ENCODE results near the gene KIF4A.

The KIF4A gene

GRCh38 chrX:70434352-70434866 is 144.5 kb downstream of the KIF4A start:
- Histone ChIP-seq H3K27ac (peak overlapping the region; percentile 49), H3K27me3 (ENCODE audit: insufficient read depth, low read depth, severe bottlenecking) (peaks cover 33% of the 10 kb centered on the region), H3K9me3 (ENCODE audit: severe bottlenecking) (no peaks in the 10 kb centered on the region), H3K36me3 (no peaks in the 10 kb centered on the region), H3K4me3 (ENCODE audit: low read depth, low read length) (peak overlapping the region; percentile 63)
- peak; percentile 89 for DNase-seq
- TF ChIP-seq CTCF (IDR thresholded peaks at IDR 0.05; ENCODE audit: low read depth, low read length), result no peak

- Histone ChIP-seq H3K9me3 (ENCODE audit: severe bottlenecking) (no peaks in the 10 kb centered on the region), H3K36me3 (no peaks in the 10 kb centered on the region), H3K4me3 (ENCODE audit: low read depth, low read length) (peak overlapping the region; percentile 63), H3K27ac (no peak overlapping the region), H3K27me3 (ENCODE audit: insufficient read depth, low read depth, severe bottlenecking) (peaks cover 36% of the 10 kb centered on the region)
- no peak for TF ChIP-seq CTCF (IDR thresholded peaks at IDR 0.05; ENCODE audit: low read depth, low read length)
- DNase-seq, result no peak
Observed at GRCh38 chrX:70434914-70435586, 145.1 kb downstream of the KIF4A start.

- Histone ChIP-seq H3K27ac (no peak overlapping the region), H3K4me3 (ENCODE audit: low read depth, low read length) (no peak overlapping the region)
- DNase-seq, result peak; percentile 55
Observed at GRCh38 chrX:70436343-70436742, 146.4 kb downstream of the KIF4A start.

GRCh38 chrX:70437011-70437410 is 147.1 kb downstream of the KIF4A start:
- TF ChIP-seq CTCF (IDR thresholded peaks at IDR 0.05; ENCODE audit: low read depth, low read length), result no peak
- no peak overlapping the region for H3K27ac ChIP-seq
- H3K27me3 ChIP-seq (ENCODE audit: insufficient read depth, low read depth, severe bottlenecking), result peaks cover 54% of the 10 kb centered on the region
- H3K9me3 ChIP-seq (ENCODE audit: severe bottlenecking), result no peaks in the 10 kb centered on the region
- no peak for DNase-seq
- no peaks in the 10 kb centered on the region for H3K36me3 ChIP-seq
- no peak overlapping the region for H3K4me3 ChIP-seq (ENCODE audit: low read depth, low read length)

More at GRCh38 chrX:70436343-70436742, 146.4 kb downstream of the KIF4A start:
- Histone ChIP-seq H3K36me3 (no peaks in the 10 kb centered on the region), H3K27me3 (ENCODE audit: insufficient read depth, low read depth, severe bottlenecking) (peaks cover 49% of the 10 kb centered on the region), H3K9me3 (ENCODE audit: severe bottlenecking) (no peaks in the 10 kb centered on the region)
- peak; percentile 35; the same call in 1 of the 2 replicates for TF ChIP-seq CTCF (IDR thresholded peaks at IDR 0.05; ENCODE audit: low read depth, low read length)

- no peaks in the 10 kb centered on the region for H3K9me3 ChIP-seq (ENCODE audit: severe bottlenecking)
- peaks cover 65% of the 10 kb centered on the region for H3K27me3 ChIP-seq (ENCODE audit: insufficient read depth, low read depth, severe bottlenecking)
- no peak for DNase-seq
- H3K36me3 ChIP-seq, result no peaks in the 10 kb centered on the region
- no peak for TF ChIP-seq CTCF (IDR thresholded peaks at IDR 0.05; ENCODE audit: low read depth, low read length)
- H3K4me3 ChIP-seq (ENCODE audit: low read depth, low read length), result no peak overlapping the region
- no peak overlapping the region for H3K27ac ChIP-seq
Observed at GRCh38 chrX:70437921-70438665, 148.2 kb downstream of the KIF4A start.

Data from WERI-Rb-1 (cell line).